Measurements from ENCODE around the gene PXN. TPM values are rescaled to one million over a fixed set of nuclear protein-coding genes. Genes with fewer than 3 reads are reported as not detected.

Gene PXN
- total RNA-seq, 1 experiment from 2014 or later: 156 TPM

- BruUV-seq (replicated peaks): TSS peak; percentile 87
- TF ChIP-seq CTCF (IDR thresholded peaks at IDR 0.05; ENCODE audit: unreplicated experiment): no peak
- Mint-ChIP-seq H3K27ac (ENCODE audit: unreplicated experiment) (peak overlapping the region; percentile 85), H3K4me1 (ENCODE audit: low read depth, unreplicated experiment) (peaks cover 72% of the 10 kb centered on the region), H3K27me3 (ENCODE audit: unreplicated experiment) (no peaks in the 10 kb centered on the region), H3K9me3 (ENCODE audit: low read depth, unreplicated experiment) (no peaks in the 10 kb centered on the region), H3K36me3 (ENCODE audit: insufficient read depth, unreplicated experiment) (peaks cover 67% of the 10 kb centered on the region), H3K4me3 (ENCODE audit: low read depth, unreplicated experiment) (peak overlapping the region; percentile 70)
- DNase-seq: no peak
- intact Hi-C loops (cut with micrococcal nuclease; ENCODE audit: unreplicated experiment): no loop called here
- CTCF ChIA-PET: interaction anchor here (0.8 to 9.8 kb wide), 5 partner anchors 24 to 108 kb away, joined by 3 to 338 read pairs (median 4); partner anchors contain the start of genes PXN, RAB35, RPLP0 and SIRT4
Measured at GRCh38 chr12:120225200-120225558, 40.4 kb downstream of the PXN start.

- CTCF ChIA-PET: interaction anchor here (0.8 to 9.8 kb wide), 5 partner anchors 23 to 108 kb away, joined by 3 to 338 read pairs (median 4); partner anchors contain the start of genes PXN, RAB35, RPLP0 and SIRT4
- Mint-ChIP-seq H3K27ac (ENCODE audit: unreplicated experiment) (peak overlapping the region; percentile 85), H3K9me3 (ENCODE audit: low read depth, unreplicated experiment) (no peaks in the 10 kb centered on the region), H3K36me3 (ENCODE audit: insufficient read depth, unreplicated experiment) (peaks cover 67% of the 10 kb centered on the region), H3K4me1 (ENCODE audit: low read depth, unreplicated experiment) (peaks cover 65% of the 10 kb centered on the region), H3K27me3 (ENCODE audit: unreplicated experiment) (no peaks in the 10 kb centered on the region), H3K4me3 (ENCODE audit: low read depth, unreplicated experiment) (peak overlapping the region; percentile 70)
- TF ChIP-seq CTCF (IDR thresholded peaks at IDR 0.05; ENCODE audit: unreplicated experiment): no peak
- intact Hi-C loops (cut with micrococcal nuclease; ENCODE audit: unreplicated experiment): no loop called here
- BruUV-seq (replicated peaks): TSS peak; percentile 30
- peak; percentile 83 for DNase-seq
Measured at GRCh38 chr12:120224304-120225199, 41.0 kb downstream of the PXN start.

- Mint-ChIP-seq H3K36me3 (ENCODE audit: insufficient read depth, unreplicated experiment) (peaks cover 69% of the 10 kb centered on the region), H3K27me3 (ENCODE audit: unreplicated experiment) (no peaks in the 10 kb centered on the region), H3K27ac (ENCODE audit: unreplicated experiment) (peak overlapping the region; percentile 85), H3K4me1 (ENCODE audit: low read depth, unreplicated experiment) (peaks cover 58% of the 10 kb centered on the region), H3K4me3 (ENCODE audit: low read depth, unreplicated experiment) (peak overlapping the region; percentile 70), H3K9me3 (ENCODE audit: low read depth, unreplicated experiment) (no peaks in the 10 kb centered on the region)
- intact Hi-C loops (cut with micrococcal nuclease; ENCODE audit: unreplicated experiment): no loop called here
- DNase-seq: no peak
- TF ChIP-seq CTCF (IDR thresholded peaks at IDR 0.05; ENCODE audit: unreplicated experiment): no peak
- BruUV-seq (replicated peaks): no TSS peak
- CTCF ChIA-PET: interaction anchor here (0.6 to 9.8 kb wide), 2 partner anchors 39 to 314 kb away, joined by 3 to 338 read pairs; partner anchors contain the start of gene PXN
Measured at GRCh38 chr12:120223458-120224303, 41.8 kb downstream of the PXN start.

DNA sequence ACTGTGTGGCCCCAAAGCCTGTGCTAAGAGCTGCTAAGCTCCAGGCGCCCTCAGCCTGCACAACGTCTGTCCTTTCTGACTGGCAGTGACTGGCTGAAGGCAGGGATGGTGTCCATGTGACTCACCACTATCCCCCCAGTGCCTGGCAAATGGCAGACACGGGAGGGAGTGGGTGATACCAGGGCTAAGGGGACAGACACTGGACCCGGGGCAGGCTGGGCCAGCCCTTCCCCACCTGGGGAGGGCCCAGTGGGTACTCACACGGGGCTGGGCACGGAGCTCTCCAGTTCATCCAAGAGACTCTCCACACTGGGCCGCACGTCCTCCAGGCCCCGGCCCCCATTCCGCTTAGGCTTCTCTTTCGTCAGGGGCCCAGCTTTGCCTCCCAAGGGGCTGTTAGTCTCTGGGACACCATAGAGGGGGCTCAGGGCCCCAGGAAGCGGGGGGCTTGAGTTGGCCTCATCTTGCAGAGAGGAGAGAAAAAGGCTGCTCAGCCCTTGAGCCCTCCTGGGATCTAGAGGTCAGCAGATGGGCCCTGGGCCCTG, 43.2 kb downstream of the PXN start:
- Mint-ChIP-seq H3K4me3 (ENCODE audit: low read depth, unreplicated experiment) (peak overlapping the region; percentile 70), H3K27me3 (ENCODE audit: unreplicated experiment) (no peaks in the 10 kb centered on the region), H3K4me1 (ENCODE audit: low read depth, unreplicated experiment) (peaks cover 45% of the 10 kb centered on the region), H3K9me3 (ENCODE audit: low read depth, unreplicated experiment) (no peaks in the 10 kb centered on the region), H3K36me3 (ENCODE audit: insufficient read depth, unreplicated experiment) (peaks cover 72% of the 10 kb centered on the region), H3K27ac (ENCODE audit: unreplicated experiment) (peak overlapping the region; percentile 85)
- intact Hi-C loops (cut with micrococcal nuclease; ENCODE audit: unreplicated experiment): no loop called here
- CTCF ChIA-PET: interaction anchor here (0.6 to 1.9 kb wide), 2 partner anchors 8 to 136 kb away, joined by 3 to 4 read pairs; no protein-coding TSS in a partner anchor
- no peak for TF ChIP-seq CTCF (IDR thresholded peaks at IDR 0.05; ENCODE audit: unreplicated experiment)
- no peak for DNase-seq
- BruUV-seq (replicated peaks): no TSS peak

Data from Calu3 (cell line).